IMR-90 (cell line): ENCODE measurements around the gene MCRS1. TPM values are rescaled to one million over a fixed set of nuclear protein-coding genes. Genes with fewer than 3 reads are reported as not detected.

ENCODE experiments used
- BHLHE40 ChIP-seq: fragments of 150-350 bp; IDR thresholded peaks from 2 replicates; pipeline ENCODE4 v1.6.1; 2016; ENCODE audit warnings: mild to moderate bottlenecking, low read depth, low read length
- CEBPB ChIP-seq: IDR thresholded peaks from 2 replicates; pipeline ENCODE4 v1.6.1; 2012; ENCODE audit warnings: low read depth, low read length, improper control_type of control experiment
- ELK1 ChIP-seq: fragments of 150-350 bp; IDR thresholded peaks from 2 replicates; pipeline ENCODE4 v1.6.1; 2016; ENCODE audit warnings: low read depth, mild to moderate bottlenecking, low read length, moderate library complexity, borderline replicate concordance
- NFE2L2 ChIP-seq: fragments of 150-350 bp; IDR thresholded peaks from 2 replicates; pipeline ENCODE4 v1.6.1; 2016; ENCODE audit warnings: low read depth, mild to moderate bottlenecking, low read length
- polyA plus RNA-seq, 3 experiments: library from polyadenylated mRNA; depleted of rRNA; stranded (reverse); fragments of >200 nt; gene quantifications; 2 replicates each; pipeline ENCODE4 v1.2.3, GENCODE V29; 2012; ENCODE audit warnings: low replicate concordance in 1 of 3
- total RNA-seq: library from RNA; depleted of rRNA; stranded (reverse); fragments of >200 nt; gene quantifications from 2 replicates; pipeline ENCODE4 v1.2.3, GENCODE V29; 2012

MCRS1 gene
- total and polyA plus RNA-seq, 2 of the 4 experiments (the other 2 are of a cell fraction), result 72.9 to 73.2 TPM

GRCh38 chr12:49568442-49569162 is 660 bp upstream of the MCRS1 start (continued):
- TF ChIP-seq BHLHE40 (no peak), NFE2L2 (no peak), CEBPB (no peak), ELK1 (no peak)
